HG02798 (cell line): ENCODE results near the gene THOC6.

Experiments
- ATAC-seq: cut with Tn5 transposase; IDR thresholded peaks from one replicate; pipeline ENCODE4 v1.9.1; 2021; ENCODE audit warnings: mild to moderate bottlenecking; ENCODE audit not compliant: unreplicated experiment, poor library complexity

THOC6 gene

GRCh38 chr16:3027983-3028715, 4.3 kb downstream of the THOC6 start:
- peak; percentile 35 for ATAC-seq

- ATAC-seq: no peak
Measured at GRCh38 chr16:3028716-3029319, 5.0 kb downstream of the THOC6 start.

- ATAC-seq: no peak
Measured at GRCh38 chr16:3029491-3030221, 5.8 kb downstream of the THOC6 start.

GRCh38 chr16:3030222-3031212, 6.7 kb downstream of the THOC6 start:
- ATAC-seq: no peak

- no peak for ATAC-seq
Measured at GRCh38 chr16:3032624-3033023, 8.8 kb downstream of the THOC6 start.

- no peak for ATAC-seq
Measured at GRCh38 chr16:3035289-3035971, 11.6 kb downstream of the THOC6 start.

GRCh38 chr16:3035972-3036725, 12.3 kb downstream of the THOC6 start:
- no peak for ATAC-seq

- ATAC-seq: no peak
Measured at GRCh38 chr16:3036726-3037315, 13.0 kb downstream of the THOC6 start, which contains the start of gene BICDL2. TSS of gene BICDL2 (minus strand) at chr16:3036944. CDS start at chr16:3035496, 1,448 bp downstream.

- ATAC-seq: no peak
Measured at GRCh38 chr16:3038256-3038655, 14.4 kb downstream of the THOC6 start.

- no peak for ATAC-seq
Measured at GRCh38 chr16:3038896-3039295, 15.1 kb downstream of the THOC6 start.

GRCh38 chr16:3042376-3042775, 18.5 kb downstream of the THOC6 start:
- ATAC-seq: no peak

- ATAC-seq: no peak
Measured at GRCh38 chr16:3044708-3045107, 20.9 kb downstream of the THOC6 start.

- no peak for ATAC-seq
Measured at GRCh38 chr16:3045758-3046640, 22.2 kb downstream of the THOC6 start, which contains the start of gene MMP25. TSS of gene MMP25 (plus strand) at chr16:3046561. CDS start at chr16:3046918, 357 bp downstream.

GRCh38 chr16:3046641-3047386, 23.0 kb downstream of the THOC6 start:
- ATAC-seq: no peak

- ATAC-seq: no peak
Measured at GRCh38 chr16:3047387-3047720, 23.5 kb downstream of the THOC6 start.

- ATAC-seq: no peak
Measured at GRCh38 chr16:3049921-3050481, 26.2 kb downstream of the THOC6 start.

GRCh38 chr16:3050487-3050886, 26.7 kb downstream of the THOC6 start:
- ATAC-seq: no peak
